ENCODE measurements around the gene ADPRHL1.

ADPRHL1 gene

DNA sequence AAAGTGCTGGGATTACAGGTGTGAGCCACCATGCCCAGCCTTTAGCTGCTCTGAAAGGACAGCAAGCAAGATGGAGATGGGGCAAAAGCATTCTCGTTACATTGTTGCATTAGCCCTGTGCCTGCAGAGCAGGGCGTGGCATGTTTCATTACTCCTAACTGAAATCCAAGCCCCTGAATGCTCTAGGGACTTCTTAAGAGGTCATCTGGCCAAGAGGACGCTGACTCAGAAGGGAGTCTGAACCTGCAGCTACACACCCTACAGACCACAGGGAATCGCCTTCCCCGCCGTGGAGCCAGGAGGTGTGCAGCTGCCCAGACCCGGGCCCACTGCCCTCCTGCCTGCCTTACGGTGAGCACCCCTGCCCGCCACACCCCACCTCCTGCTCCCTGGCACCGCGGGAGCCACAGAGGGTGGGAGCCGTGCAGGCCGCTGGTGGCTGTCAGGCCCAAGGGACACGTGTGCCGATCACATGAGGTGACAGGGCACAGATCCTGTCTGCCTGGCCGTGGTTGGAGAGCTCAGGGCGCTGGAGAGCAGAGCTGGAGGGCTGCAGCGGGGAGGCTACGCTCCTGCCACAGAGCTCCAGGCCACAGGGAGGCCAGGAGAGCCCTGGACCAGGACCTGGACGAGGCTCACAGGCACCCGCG, 27.2 kb downstream of the ADPRHL1 start:
- DNase-seq (ENCODE audit: low read depth) = no peak
- TF ChIP-seq, protein P1, sequence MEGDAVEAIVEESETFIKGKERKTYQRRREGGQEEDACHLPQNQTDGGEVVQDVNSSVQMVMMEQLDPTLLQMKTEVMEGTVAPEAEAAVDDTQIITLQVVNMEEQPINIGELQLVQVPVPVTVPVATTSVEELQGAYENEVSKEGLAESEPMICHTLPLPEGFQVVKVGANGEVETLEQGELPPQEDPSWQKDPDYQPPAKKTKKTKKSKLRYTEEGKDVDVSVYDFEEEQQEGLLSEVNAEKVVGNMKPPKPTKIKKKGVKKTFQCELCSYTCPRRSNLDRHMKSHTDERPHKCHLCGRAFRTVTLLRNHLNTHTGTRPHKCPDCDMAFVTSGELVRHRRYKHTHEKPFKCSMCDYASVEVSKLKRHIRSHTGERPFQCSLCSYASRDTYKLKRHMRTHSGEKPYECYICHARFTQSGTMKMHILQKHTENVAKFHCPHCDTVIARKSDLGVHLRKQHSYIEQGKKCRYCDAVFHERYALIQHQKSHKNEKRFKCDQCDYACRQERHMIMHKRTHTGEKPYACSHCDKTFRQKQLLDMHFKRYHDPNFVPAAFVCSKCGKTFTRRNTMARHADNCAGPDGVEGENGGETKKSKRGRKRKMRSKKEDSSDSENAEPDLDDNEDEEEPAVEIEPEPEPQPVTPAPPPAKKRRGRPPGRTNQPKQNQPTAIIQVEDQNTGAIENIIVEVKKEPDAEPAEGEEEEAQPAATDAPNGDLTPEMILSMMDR (conservative IDR thresholded peaks at IDR 0.05; ENCODE audit: low read depth, low read length) = no peak
- no peak overlapping the region for H3K4me3 ChIP-seq (ENCODE audit: low read length)

DNA sequence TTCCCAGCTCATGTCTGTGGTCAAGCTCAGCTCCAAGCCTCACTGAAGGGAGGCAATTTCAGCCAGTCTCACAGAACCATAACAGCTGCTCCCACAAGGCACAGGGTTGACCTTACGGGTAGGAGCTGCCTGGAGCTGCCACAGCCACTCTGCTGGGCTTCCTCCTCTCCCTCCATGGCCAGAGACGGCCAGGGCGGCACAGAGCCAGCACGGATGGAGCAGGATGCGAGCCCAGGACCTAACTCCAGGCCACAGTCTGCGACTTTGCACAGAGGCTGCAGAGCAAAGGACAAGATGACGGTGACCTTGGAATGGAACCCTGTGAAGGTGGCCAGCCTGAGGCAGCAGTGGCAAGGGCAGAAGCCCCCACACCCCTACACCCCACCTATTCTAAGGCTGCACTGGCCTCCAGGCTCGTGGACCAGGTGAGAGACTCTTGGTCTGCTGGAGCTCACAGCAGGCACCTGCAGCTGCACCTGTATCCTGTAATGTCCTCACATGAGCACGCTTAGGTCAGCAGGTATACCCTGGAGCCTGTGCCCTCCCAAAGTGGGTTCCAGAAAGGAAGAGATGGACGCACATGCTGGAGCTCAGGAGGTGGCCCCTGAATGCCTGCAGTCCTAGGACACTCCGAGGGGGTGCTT, 29.6 kb downstream of the ADPRHL1 start:
- no peak for DNase-seq (ENCODE audit: low read depth)
- no peak overlapping the region for H3K4me3 ChIP-seq (ENCODE audit: low read length)
- TF ChIP-seq, protein P1 (conservative IDR thresholded peaks at IDR 0.05; ENCODE audit: low read depth, low read length) = no peak

DNA sequence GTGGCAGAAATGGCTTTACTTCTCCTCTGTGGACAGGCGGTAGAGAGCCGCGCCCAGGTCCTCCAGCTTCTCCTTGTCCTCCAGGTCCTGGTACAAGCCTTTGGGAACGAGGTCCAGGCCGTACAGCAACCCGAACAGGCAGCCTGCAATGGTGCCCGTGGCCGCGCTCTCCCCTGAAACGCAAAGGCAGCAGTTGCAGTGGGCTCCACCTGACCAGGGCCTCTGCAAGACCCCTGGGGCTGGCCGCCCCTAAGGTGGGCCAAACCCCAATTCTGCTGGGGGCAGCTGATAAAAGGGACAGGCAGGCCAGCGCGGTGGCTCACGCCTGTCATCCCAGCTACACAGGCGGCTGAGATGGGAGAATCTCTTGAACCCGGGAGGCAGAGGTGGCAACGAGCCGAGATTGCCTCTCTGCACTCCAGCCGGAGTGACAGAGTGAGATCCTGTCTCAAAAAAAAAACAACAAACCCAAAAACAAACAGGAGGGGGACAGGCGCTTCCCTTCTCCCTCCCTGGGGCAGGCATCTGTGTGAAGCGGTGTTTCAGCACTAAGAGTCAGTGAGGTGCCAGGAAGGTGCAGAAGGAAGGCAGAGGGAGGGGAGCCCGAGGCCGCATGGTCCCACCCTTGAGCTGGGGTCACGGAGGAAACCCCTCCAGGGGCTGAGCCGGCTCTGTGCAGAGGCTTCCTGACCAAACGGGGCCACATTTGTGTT, 30.3 kb downstream of the ADPRHL1 start:
- DNase-seq (ENCODE audit: low read depth) = no peak
- TF ChIP-seq, protein P1 (conservative IDR thresholded peaks at IDR 0.05; ENCODE audit: low read depth, low read length) = no peak
- H3K4me3 ChIP-seq (ENCODE audit: low read length) = no peak overlapping the region

DNA sequence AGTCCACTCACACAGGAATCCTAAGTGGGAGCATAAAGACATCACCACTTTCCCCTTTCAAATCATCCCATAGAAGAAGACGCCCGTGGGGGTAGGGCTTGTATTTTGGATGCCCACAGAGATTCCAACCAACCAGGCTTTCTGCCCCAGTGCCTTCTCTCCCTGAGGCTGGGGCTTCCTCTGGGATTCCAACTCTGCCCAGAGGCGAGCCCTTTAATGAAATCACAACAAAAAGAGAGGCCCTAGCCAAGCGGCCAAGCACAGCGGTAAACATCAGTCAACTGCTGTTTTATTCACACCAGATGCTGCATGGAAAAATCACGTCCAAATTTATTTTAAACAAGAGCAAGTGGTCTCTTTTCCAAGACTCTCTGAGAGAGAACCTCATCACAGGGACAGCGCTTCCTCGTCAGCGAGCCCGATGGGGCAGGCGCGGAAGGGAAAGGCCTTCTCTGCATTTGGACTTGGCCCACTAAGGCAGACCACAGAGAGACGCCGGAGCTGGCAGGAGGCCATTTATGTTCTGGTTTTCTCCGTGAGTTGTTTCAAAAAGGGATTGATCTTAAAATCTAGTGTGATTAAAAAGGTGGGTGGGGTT, 31.5 kb downstream of the ADPRHL1 start:
- TF ChIP-seq, protein P1 (conservative IDR thresholded peaks at IDR 0.05; ENCODE audit: low read depth, low read length) = no peak
- no peak overlapping the region for H3K4me3 ChIP-seq (ENCODE audit: low read length)
- no peak for DNase-seq (ENCODE audit: low read depth)

DNA sequence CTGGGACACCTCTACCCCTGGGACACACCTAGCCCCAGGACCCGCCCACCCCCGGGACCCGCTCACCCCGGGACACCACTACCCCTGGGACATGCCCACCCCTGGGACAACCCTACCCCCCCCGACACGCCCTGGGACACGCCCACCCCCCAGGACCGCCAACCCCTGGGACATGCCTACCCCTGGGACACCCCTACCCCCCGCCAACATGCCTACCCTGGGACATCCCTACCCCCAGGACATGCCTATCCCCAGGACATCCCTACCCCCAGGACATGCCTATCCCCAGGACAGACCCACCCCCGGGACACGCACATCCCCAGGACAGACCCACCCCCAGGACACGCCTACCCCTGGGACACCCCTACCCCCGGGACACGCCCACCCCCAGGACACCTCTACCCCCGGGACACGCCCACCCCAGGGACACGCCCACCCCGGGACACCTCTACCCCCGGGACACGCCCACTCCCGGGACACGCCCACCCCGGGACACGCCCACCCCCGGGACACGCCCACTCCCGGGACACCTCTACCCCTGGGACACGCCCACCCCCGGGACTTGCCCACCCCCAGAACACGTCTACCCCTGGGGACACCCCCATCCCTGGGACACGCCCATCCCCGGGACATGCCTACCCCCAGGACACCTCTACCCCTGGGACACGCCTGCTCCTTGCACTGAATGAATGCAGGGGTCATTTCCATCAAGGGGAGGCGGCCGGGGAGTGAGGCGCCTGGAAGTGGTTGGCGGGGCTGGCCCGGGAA, 32.3 kb downstream of the ADPRHL1 start:
- no peak for DNase-seq (ENCODE audit: low read depth)
- no peak overlapping the region for H3K4me3 ChIP-seq (ENCODE audit: low read length)
- TF ChIP-seq, protein P1 (conservative IDR thresholded peaks at IDR 0.05; ENCODE audit: low read depth, low read length) = no peak

DNA sequence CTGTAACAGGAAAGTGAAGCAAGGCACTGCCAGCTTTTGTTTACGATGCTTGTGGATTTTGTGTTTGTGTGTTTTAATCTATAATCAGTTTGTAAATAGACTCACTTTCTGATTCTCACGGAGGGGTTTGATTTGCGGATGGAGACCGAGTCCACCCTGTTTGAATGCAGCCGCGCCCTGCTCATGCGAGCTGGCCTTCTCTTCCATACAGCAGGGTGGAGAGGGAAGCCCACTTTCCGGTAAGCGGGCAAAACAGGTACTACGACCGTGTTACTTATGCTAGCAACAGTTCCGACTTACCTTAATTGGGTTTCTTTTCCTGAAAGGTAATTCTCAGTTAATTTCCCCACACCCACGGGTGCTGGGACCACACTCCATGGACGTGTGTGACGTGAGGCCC, 33.1 kb downstream of the ADPRHL1 start:
- TF ChIP-seq, protein P1 (conservative IDR thresholded peaks at IDR 0.05; ENCODE audit: low read depth, low read length) = no peak
- H3K4me3 ChIP-seq (ENCODE audit: low read length) = no peak overlapping the region
- no peak for DNase-seq (ENCODE audit: low read depth)
